ENCODE results near the gene SNX24.

SNX24 gene

GRCh38 chr5:122982376-122982775, 137.0 kb downstream of the SNX24 start:
- Mint-ChIP-seq H3K4me1 (no peaks in the 10 kb centered on the region), H3K27ac (no peak overlapping the region), H3K36me3 (ENCODE audit: low read depth) (no peaks in the 10 kb centered on the region), H3K4me3 (no peak overlapping the region), H3K9me3 (no peaks in the 10 kb centered on the region), H3K27me3 (ENCODE audit: low read depth) (no peaks in the 10 kb centered on the region)
- no peak for TF ChIP-seq CTCF (IDR thresholded peaks at IDR 0.05; ENCODE audit: unreplicated experiment in 3 of 3)

- no peaks in the 10 kb centered on the region for H3K9me3 Mint-ChIP-seq
- no peak overlapping the region for H3K27ac Mint-ChIP-seq
- TF ChIP-seq CTCF (IDR thresholded peaks at IDR 0.05; ENCODE audit: unreplicated experiment in 3 of 3): no peak
- H3K4me1 Mint-ChIP-seq: no peaks in the 10 kb centered on the region
- no peaks in the 10 kb centered on the region for H3K27me3 Mint-ChIP-seq (ENCODE audit: low read depth)
- no peaks in the 10 kb centered on the region for H3K36me3 Mint-ChIP-seq (ENCODE audit: low read depth)
- no peak overlapping the region for H3K4me3 Mint-ChIP-seq
These were observed 139.0 kb downstream of the SNX24 start for GRCh38 chr5:122984425-122984824.

GRCh38 chr5:122985006-122985700, 139.7 kb downstream of the SNX24 start:
- Mint-ChIP-seq H3K4me3 (no peak overlapping the region), H3K4me1 (no peaks in the 10 kb centered on the region), H3K9me3 (no peaks in the 10 kb centered on the region), H3K27ac (no peak overlapping the region), H3K36me3 (ENCODE audit: low read depth) (no peaks in the 10 kb centered on the region), H3K27me3 (ENCODE audit: low read depth) (no peaks in the 10 kb centered on the region)
- TF ChIP-seq CTCF (IDR thresholded peaks at IDR 0.05; ENCODE audit: unreplicated experiment in 3 of 3): no peak

GRCh38 chr5:122985954-122986721, 140.7 kb downstream of the SNX24 start:
- H3K4me3 Mint-ChIP-seq: no peak overlapping the region
- no peaks in the 10 kb centered on the region for H3K9me3 Mint-ChIP-seq
- H3K4me1 Mint-ChIP-seq: no peaks in the 10 kb centered on the region
- TF ChIP-seq CTCF (IDR thresholded peaks at IDR 0.05; ENCODE audit: unreplicated experiment in 3 of 3): no peak
- H3K27ac Mint-ChIP-seq: no peak overlapping the region
- no peaks in the 10 kb centered on the region for H3K36me3 Mint-ChIP-seq (ENCODE audit: low read depth)
- no peaks in the 10 kb centered on the region for H3K27me3 Mint-ChIP-seq (ENCODE audit: low read depth)

- TF ChIP-seq CTCF (IDR thresholded peaks at IDR 0.05; ENCODE audit: unreplicated experiment in 3 of 3): no peak
- H3K4me1 Mint-ChIP-seq: peaks cover 6% of the 10 kb centered on the region
- H3K4me3 Mint-ChIP-seq: no peak overlapping the region
- no peaks in the 10 kb centered on the region for H3K27me3 Mint-ChIP-seq (ENCODE audit: low read depth)
- no peaks in the 10 kb centered on the region for H3K9me3 Mint-ChIP-seq
- no peak overlapping the region for H3K27ac Mint-ChIP-seq
- H3K36me3 Mint-ChIP-seq (ENCODE audit: low read depth): no peaks in the 10 kb centered on the region
These were observed 150.7 kb downstream of the SNX24 start for GRCh38 chr5:122996091-122996490.
